GM21529 (cell line): Measurements from ENCODE around the gene GRHL1.

Experiments used
- ATAC-seq: cut with Tn5 transposase; IDR thresholded peaks from one replicate; pipeline ENCODE4 v1.9.1; 2021; ENCODE audit not compliant: unreplicated experiment

The GRHL1 gene

DNA sequence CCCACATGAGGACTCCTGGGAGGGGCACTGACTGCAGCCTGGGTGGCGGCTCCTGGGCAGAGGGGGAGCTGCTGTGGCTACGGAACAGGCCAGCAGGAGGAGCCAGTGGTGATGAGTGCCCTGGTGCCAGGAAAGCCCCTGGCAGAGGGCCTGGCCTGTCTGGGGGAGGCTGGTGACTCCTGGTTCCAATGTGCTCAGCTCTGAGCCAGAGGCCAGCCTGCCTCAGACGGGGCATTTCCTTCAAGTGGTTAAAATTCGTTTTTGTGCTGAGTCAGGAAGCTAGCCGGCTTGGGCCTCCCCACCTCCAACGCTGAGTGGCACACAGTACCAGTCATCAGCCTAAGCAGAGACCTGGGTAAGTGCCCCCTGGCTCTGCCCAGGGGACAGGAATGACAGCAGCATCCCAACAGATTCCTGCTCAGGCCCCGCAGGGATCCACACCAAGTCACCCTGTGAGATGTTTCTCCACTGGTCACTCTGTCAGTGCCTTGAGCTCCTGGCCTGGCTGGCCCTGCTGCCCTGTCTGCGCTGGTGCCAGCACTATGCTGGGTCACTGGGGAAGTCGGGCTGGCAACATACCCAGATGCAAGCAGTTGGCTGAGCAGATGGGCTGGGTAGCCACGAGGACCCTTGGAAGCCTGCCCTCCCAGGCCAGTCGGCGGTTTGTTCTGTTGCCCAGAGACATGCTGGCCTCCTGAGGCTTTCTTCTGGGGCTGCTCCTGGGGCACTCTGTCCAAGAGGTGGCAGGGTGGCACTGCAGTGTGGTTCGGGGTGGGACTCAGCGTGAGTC lies 84.8 kb downstream of the GRHL1 start:
- ATAC-seq, result peak; percentile 49

DNA sequence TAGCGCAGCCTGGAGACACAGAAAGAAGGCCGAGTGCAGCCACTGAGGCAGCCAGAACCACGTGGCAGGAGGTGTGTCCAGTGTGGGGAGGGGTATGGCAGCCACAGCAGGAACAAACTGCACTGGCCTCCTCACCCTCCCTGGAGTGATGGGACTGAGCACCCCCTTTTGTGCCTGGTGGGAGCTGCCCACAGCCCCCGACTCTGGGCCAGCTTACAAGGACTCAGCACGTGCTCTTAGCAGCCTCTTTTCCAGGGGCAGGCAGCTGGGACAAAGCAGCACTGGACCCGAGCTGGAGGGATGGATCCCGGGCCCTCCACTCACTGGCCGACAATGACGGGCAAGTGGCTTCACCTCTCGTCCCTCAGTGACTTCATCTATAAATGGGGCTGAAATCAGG lies 86.6 kb downstream of the GRHL1 start:
- no peak for ATAC-seq

DNA sequence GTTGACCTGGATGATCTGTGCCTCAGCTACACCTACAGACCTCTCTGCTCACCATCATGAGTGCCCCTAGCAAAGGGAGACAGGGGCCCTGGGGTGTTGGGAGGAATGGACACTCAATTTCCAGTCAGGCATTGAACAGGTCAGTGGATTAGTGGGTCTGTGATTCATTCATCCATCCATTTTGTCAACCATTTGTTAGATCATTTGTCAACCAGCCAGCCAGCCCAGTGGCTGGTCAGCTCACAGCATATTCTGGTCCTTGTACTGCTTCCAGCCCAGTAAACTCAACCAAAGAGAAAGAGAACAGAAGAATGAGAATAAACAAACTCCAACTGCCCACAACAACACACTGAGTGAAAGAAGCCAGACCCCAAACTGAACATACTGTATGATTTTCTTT lies 87.2 kb downstream of the GRHL1 start:
- ATAC-seq, result no peak

DNA sequence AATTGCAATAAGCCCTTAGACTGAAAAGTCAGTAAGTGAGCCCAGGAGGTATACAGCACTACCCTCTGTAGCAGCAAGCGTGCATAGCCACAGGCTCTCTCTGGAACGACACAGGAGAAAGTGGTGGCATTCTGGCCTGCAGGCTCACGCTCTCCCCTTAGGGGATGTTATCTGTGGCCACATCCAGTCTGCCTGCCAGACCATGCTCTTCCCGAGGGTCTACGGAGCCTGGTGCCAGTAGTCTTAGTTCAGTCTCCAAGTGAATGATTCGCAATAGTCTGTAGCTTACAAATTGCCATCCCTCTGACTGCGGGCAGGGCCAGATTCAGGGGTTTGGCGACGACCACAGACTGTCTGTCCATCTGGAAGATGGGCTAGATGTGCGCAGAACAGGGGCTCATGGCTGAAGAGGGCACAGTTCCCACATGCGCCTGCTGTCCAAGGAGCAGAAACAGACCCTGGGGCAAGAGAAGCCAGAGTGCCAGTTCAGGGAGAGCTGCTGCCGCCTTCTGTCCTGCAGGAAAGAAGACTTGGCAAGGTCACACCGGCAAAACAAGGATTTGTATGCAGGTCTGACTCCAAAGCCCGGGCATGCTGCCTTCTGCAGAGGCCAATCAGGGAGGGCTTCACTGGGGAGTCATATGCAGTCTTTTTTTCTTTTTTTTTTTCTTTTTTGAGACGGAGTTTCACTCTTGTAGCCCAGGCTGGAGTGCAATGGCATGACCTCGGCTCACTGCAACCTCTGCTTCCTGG lies 88.3 kb downstream of the GRHL1 start:
- ATAC-seq, result no peak

DNA sequence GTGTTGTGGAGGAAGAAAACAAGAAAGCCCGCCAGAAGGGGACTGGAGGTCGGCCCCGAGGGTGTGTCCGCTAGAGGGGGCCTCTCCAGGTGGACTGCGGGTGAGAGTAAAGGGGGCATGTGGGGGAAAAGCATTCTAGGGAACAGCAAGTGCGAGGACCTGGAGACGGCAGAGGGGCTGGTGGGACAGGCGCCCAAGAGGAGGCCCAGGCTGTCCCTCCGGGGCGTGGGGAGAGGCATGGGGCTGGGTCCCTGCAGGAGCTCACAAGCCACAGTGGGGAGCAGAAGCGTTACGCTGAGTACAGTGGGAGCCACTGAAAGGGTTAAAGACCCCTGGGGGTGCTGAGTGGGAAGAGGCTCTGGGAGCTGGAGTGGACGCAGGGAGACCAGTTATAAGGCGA lies 90.2 kb downstream of the GRHL1 start:
- no peak for ATAC-seq

DNA sequence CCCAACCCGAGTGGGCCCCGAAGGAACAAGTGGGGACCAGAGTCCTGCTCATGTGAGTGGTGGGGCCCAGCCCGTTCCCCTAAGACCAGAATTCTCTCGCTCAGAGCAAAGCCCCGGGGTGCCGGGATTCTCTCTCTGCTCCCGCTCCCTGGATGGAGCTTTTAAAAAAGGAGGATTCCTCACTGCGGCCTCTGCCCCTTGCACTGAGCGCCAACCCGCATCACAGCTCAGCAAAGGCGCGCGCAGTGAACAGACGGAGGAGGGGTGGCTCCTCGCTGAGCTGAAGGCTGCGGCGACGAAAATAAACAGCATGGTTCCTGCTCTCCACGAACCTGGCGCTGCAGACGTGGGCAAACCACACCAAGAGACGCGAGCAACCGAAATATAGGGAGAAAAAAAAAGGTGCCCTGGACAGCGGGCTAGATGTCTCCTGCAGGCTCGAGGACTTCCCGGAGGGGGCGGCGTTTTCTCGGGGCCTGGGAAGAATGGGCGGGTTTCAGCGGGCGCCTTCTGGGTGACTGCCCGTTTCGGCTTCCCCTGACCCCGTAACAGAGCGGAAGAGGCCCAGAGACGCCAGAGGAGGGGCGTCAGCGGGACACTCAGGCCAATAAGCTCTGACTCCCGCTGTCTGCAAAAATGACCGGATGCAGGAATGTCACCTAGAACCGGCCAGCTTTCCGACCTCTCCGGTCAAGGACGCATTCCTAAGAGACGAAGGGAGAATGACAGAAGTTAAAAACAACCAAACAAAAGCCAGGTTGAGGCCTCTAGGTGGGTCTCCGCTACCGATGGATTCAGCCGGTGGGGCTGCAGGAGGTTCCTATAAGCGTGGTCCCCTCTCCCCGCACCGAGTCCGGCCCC lies 91.0 kb downstream of the GRHL1 start:
- ATAC-seq, result no peak

DNA sequence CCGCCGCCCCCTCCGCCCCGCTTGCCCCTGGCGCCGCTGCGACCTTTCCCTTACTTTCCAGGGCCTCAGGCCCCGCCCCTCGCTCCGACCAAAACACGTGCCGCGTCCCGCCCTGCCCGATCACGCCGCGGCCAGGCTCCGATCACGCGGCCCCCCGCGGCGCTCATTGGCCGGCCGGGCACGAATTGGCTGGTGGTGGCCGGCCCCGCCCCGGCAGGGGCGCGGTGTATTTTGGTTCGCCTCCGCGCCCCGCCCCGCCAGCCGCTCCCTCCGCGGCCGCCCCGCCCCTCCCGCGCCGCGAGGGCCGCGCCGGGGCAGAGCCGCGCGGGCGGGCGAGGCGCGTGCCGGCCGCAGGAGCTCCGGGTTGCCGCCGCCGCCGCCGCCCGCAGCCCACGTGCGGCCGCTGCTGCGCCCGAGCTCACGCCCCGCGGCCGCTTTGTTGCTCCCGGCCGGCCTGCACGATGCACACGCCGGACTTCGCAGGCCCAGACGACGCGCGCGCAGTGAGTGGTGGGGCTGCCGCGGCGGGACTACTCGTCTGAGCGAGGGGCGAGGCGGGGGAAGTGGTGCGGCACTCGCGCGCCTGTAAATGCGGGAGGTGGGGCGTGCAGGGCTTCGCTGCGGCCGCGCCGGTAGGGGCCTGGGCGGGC lies 91.9 kb downstream of the GRHL1 start, which contains the start of gene KLF11:
Gene KLF11 (plus strand): TSS at position 295 of the 650 bp plus-strand sequence. CDS start 167 bp downstream, at position 462.
- ATAC-seq, result peak; percentile 57

DNA sequence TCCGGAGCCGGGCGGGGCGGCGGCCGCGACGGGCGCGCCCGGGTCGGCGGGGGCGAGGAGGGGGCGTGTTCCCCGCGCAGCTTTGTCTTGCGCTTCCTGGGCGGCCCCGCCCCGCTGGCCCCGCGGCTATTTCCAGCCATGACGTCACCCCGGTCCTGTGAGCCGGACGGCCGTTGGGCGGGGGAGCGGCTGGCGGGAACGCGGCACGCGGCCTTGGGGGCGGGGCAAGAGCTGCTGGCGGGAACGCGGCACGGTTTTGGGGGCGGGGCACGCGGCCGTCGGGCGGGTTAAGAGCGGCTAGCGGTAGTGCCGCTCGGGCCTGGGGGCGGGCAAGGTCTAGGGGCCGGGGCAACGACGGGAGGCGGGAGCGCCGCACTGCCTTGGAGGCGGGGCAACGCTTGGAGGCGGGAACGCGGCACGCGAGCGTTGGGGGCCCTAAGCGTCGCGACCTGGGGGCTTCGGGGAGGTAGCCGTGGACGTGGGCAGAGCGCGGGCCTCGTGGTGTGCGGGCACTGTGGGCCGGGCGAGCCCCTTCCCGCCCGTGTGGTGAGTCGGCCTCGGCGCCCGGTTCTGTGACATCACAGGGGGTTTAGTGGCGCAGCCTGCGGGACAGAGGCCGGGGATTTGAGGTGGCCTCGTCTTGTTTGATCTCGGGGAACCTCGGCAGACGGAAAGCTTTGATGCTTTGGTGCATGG lies 92.6 kb downstream of the GRHL1 start:
- ATAC-seq, result peak; percentile 55

DNA sequence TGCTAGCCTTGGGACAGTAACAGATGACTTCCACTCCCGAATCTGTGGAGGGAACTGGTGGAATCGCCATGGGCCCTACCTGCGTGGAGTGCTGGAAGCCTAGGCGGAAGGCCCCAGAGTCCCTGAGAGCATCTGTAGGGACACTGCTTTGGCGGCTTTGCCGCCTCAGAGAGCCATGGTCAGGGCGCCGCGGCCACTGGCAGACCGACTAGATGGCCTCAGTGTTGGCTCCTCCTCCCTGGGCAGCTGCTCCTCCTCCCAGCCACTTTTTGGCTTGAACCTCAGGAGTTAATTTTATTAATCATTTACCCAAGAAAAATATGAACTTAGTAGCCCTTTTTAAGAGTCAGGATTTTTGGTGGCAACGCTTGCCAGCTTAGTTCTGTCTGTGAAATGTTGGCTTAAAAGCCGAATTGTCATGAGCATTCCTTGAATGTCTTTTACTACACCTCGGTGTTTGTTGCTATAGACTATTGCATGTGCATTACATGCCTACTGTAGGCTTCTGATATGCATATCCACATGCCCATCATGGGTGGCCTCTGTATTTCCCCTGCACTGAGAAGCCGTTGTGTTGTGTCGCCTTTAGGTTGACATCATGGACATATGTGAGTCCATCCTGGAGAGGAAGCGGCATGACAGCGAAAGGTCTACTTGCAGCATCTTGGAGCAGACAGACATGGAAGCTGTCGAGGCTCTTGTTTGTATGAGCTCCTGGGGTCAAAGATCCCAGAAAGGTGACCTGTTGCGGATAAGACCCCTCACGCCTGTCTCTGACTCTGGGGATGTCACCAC lies 94.3 kb downstream of the GRHL1 start:
- no peak for ATAC-seq

DNA sequence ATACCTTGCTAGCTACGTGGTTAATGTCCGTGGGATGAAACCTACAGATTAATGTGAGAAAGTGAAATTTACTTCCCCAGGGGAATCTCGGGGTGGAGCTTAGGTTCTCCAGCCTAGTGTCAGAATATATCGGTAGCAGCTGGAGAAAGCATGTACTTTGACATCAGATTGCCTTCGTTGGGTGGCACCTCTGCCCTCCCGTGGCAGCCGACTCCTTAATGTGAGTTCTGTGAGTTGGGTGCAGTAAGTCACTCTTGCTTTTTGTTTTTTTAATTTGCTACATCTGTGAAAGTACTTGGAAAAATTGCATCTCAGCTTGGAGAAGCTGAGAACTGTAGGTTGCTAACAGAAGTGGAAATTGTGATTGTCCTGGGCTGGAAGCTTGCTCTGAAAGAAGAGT lies 95.4 kb downstream of the GRHL1 start:
- no peak for ATAC-seq

DNA sequence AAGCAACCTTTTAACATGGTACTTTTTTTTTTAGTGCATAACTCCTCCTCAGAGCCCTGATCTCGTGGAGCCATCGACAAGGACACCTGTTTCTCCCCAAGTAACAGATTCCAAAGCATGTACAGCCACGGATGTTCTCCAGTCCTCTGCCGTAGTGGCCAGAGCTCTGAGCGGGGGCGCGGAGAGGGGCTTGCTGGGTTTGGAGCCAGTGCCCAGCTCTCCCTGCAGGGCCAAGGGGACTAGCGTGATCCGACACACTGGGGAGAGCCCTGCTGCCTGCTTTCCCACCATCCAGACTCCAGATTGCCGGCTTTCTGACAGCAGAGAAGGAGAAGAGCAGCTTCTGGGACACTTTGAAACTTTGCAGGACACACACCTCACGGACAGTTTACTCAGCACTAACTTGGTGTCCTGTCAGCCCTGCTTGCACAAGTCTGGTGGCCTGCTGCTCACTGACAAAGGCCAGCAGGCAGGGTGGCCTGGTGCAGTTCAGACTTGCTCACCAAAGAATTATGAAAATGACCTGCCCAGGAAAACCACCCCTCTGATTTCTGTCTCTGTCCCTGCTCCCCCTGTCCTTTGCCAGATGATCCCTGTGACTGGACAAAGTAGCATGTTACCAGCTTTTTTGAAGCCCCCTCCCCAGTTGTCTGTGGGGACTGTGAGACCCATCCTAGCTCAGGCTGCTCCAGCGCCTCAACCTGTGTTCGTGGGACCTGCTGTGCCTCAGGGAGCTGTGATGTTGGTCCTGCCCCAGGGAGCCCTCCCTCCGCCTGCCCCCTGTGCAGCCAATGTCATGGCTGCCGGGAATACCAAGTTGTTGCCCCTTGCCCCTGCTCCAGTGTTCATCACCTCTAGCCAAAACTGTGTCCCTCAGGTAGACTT lies 96.4 kb downstream of the GRHL1 start:
- ATAC-seq, result no peak

DNA sequence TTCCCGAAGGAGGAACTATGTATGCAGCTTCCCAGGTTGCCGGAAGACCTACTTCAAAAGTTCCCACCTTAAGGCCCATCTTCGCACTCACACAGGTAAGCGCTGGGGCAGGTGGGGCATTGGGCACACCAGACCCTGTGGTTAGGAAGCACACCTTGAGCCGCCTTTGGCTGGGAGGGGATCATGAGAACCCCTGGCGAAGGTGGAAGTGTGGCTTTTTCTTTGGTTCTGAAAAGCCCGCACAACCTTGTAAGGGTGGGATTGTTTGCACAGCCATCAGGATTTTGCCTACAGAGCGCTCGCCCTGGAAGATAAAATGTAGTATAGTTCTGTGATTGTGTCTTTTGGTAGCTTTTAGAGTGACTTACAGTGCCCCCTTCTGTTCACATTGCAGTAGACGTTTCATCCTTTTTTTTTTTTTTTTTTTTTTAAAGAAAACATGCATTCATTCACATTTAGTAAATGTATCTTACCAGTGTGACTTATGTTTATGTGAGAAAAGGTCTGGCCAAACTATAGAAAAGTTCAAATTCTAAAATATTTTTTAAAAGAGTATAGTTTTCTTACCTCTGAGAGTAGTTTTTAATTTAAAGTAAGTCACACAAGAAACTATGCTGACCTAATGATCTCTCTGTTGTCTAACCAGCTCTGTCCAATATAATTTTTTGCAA lies 97.1 kb downstream of the GRHL1 start:
- no peak for ATAC-seq
